Breast epithelium (tissue), 4 donors: Measurements from ENCODE around the gene TPCN2. TPM values are rescaled to one million over a fixed set of nuclear protein-coding genes. Genes with fewer than 3 reads are reported as not detected.

ENCODE experiments used
- DNase-seq, 2 donors: peaks; one replicate each; pipeline ENCODE4 v3.0.0-alpha.2; 2019; ENCODE audit warnings: low spot score in 2 of 2
- H3K27ac ChIP-seq, 2 donors: fragments of 200-600 bp; sonication (generic) in 1 of 2; one replicate each; pipeline ENCODE4 v1.5.1; 2016 to 2019; ENCODE audit warnings: mild to moderate bottlenecking in 1 of 2
- H3K27me3 ChIP-seq, 2 donors: fragments of 200-600 bp; sonication (generic) in 1 of 2; one replicate each; pipeline versions ENCODE4 v1.5.1 to v1.6.0; 2017 to 2019; ENCODE audit warnings: control low read depth in 1 of 2, mild to moderate bottlenecking in 1 of 2
- H3K36me3 ChIP-seq: fragments of 200-600 bp; one replicate; pipeline ENCODE4 v1.5.1; 2019
- H3K4me1 ChIP-seq, 2 donors: fragments of 200-600 bp; sonication (generic); one replicate each; pipeline ENCODE4 v1.5.1; 2016 to 2019; ENCODE audit warnings: control low read depth in 1 of 2
- H3K4me3 ChIP-seq, 3 donors: fragments of 200-600 bp; sonication (generic); 1 replicate in 2 of 3; 2 replicates in 1 of 3; pipeline ENCODE4 v1.5.1; 2016 to 2019; ENCODE audit warnings: mild to moderate bottlenecking in 3 of 3, moderate library complexity in 2 of 3
- H3K9me3 ChIP-seq, 2 donors: fragments of 200-600 bp; sonication (generic) in 1 of 2; one replicate each; pipeline ENCODE4 v1.5.1; 2016 to 2019; ENCODE audit warnings: control low read depth in 1 of 2
- CTCF ChIP-seq, 3 donors: fragments of 450-650 bp; IDR thresholded peaks; one replicate each; pipeline ENCODE4 v1.5.1; 2016 to 2017; ENCODE audit warnings: antibody characterized with exemption in 3 of 3, mild to moderate bottlenecking in 3 of 3, moderate library complexity in 3 of 3
- POLR2A ChIP-seq: fragments of 450-650 bp; IDR thresholded peaks from one replicate; pipeline ENCODE4 v1.6.1; 2016; ENCODE audit warnings: antibody characterized with exemption, mild to moderate bottlenecking, moderate library complexity
- POLR2AphosphoS5 ChIP-seq, 3 donors: sonication (generic); formaldehyde crosslinking; IDR thresholded peaks; one replicate each; pipeline ENCODE4 v1.6.1; 2017; ENCODE audit warnings: antibody characterized with exemption in 3 of 3
- intact Hi-C: fragments of 100-400 bp; cut with DNase I; formaldehyde crosslinking; loops from one replicate; pipeline ENCODE4 v1.15.1; 2023; ENCODE audit warnings: low total_unique reads
- total RNA-seq, 3 donors: library from RNA; depleted of rRNA; stranded (reverse); fragments of >200 nt; gene quantifications; one replicate each; pipeline ENCODE4 v1.1.0, GENCODE V29; 2016

Gene TPCN2
- total RNA-seq, 3 donors from 2014 or later = 13.0 to 18.0 (median 13.8) TPM

DNA sequence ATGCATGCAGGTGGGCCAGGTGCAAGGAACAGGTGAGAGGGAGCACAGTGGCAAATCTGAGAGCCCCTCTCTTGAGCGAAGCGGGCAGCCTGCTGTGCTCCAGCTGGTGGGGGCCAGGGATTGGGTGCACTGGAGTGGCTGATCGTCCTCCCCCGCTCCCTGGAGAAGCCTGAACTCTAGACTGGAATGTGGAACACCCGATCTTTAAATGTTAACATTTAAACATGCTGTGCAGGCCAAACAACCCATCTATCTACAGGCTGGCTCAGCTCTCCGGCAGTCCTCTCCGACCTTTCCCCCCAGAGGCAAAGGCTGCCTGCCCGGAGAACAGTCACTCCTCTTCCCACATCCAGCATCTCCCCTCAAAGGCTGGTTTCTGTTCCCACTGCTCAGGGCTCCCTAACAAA, 40.8 kb upstream of the TPCN2 start:
- DNase-seq = no peak
- Histone ChIP-seq H3K9me3 (no peaks in the 10 kb centered on the region), H3K27ac (peak overlapping the region in 1 of 2 donors; percentile 95), H3K36me3 (no peaks in the 10 kb centered on the region), H3K4me3 (no peak overlapping the region), H3K27me3 (peaks cover 0 to 5% of the 10 kb centered on the region in 2 donors), H3K4me1 (peaks cover 0 to 6% of the 10 kb centered on the region in 2 donors)
- TF ChIP-seq POLR2AphosphoS5 (IDR thresholded peaks at IDR 0.05) (no peak), CTCF (IDR thresholded peaks at IDR 0.05) (no peak), POLR2A (no peak)
- intact Hi-C loops = no loop called here

DNA sequence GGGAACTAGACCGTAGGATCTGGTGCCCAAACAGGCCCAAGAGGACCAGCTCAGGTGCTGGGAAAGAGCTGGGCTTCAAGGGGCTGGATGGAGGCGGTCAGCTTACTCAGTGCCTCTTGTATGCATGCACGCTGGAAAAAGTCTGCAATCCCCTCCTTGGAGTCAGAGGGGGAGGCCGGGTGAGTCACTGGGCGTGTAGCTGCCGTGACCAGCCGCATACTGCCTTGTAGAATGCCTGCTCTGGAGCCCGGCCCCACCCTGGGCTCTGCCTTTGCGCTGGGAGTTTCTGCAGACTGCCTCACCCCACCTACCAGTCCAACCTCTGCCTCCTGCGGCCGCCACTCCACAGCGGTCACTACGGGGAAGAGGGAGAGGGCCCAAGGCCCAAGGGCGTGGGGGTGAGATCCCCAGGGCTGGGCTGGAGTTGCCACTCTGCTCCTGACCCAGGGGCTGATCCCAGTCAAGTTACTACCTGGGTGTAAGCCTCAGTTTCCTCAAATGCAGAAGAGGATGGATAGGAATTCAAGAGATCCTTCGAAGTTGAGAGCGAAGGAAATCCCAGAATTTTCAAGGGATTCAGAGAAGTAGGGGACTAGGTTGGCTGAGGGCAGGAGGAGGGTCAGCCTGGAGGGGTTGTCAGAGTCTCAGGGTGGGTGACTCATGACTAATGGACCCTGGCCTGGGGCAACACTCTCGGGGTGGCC, 39.8 kb upstream of the TPCN2 start:
- intact Hi-C loops = no loop called here
- H3K27me3 ChIP-seq = peaks cover 0 to 12% of the 10 kb centered on the region in 2 donors
- H3K4me1 ChIP-seq = peaks cover 0 to 6% of the 10 kb centered on the region in 2 donors
- H3K27ac ChIP-seq = peak overlapping the region; percentile 10 to 95
- H3K36me3 ChIP-seq = no peaks in the 10 kb centered on the region
- no peak for DNase-seq
- H3K4me3 ChIP-seq = peak overlapping the region in 1 of 3 donors; percentile 70
- TF ChIP-seq POLR2AphosphoS5 (IDR thresholded peaks at IDR 0.05) (peak in 1 of 3 donors; percentile 49), POLR2A (no peak)
- no peaks in the 10 kb centered on the region for H3K9me3 ChIP-seq

- no peaks in the 10 kb centered on the region for H3K9me3 ChIP-seq
- intact Hi-C loops = no loop called here
- H3K27ac ChIP-seq = peak overlapping the region in 1 of 2 donors; percentile 95
- TF ChIP-seq POLR2A (no peak), POLR2AphosphoS5 (IDR thresholded peaks at IDR 0.05) (no peak), CTCF (IDR thresholded peaks at IDR 0.05) (no peak)
- H3K4me3 ChIP-seq = peak overlapping the region in 1 of 3 donors; percentile 70
- no peak for DNase-seq
- peaks cover 0 to 14% of the 10 kb centered on the region in 2 donors for H3K27me3 ChIP-seq
- no peaks in the 10 kb centered on the region for H3K36me3 ChIP-seq
- peaks cover 0 to 7% of the 10 kb centered on the region in 2 donors for H3K4me1 ChIP-seq
These were observed 39.1 kb upstream of the TPCN2 start for GRCh38 chr11:69009441-69010211.

GRCh38 chr11:69010361-69010891, 38.3 kb upstream of the TPCN2 start:
- H3K27me3 ChIP-seq = peaks cover 0 to 14% of the 10 kb centered on the region in 2 donors
- TF ChIP-seq POLR2AphosphoS5 (IDR thresholded peaks at IDR 0.05) (no peak), POLR2A (no peak), CTCF (IDR thresholded peaks at IDR 0.05) (no peak)
- H3K4me3 ChIP-seq = peak overlapping the region; percentile 46 to 70 (median 53)
- H3K9me3 ChIP-seq = no peaks in the 10 kb centered on the region
- H3K27ac ChIP-seq = peak overlapping the region; percentile 42 to 95
- intact Hi-C loops = no loop called here
- H3K4me1 ChIP-seq = peaks cover 0 to 10% of the 10 kb centered on the region in 2 donors
- no peaks in the 10 kb centered on the region for H3K36me3 ChIP-seq
- no peak for DNase-seq

DNA sequence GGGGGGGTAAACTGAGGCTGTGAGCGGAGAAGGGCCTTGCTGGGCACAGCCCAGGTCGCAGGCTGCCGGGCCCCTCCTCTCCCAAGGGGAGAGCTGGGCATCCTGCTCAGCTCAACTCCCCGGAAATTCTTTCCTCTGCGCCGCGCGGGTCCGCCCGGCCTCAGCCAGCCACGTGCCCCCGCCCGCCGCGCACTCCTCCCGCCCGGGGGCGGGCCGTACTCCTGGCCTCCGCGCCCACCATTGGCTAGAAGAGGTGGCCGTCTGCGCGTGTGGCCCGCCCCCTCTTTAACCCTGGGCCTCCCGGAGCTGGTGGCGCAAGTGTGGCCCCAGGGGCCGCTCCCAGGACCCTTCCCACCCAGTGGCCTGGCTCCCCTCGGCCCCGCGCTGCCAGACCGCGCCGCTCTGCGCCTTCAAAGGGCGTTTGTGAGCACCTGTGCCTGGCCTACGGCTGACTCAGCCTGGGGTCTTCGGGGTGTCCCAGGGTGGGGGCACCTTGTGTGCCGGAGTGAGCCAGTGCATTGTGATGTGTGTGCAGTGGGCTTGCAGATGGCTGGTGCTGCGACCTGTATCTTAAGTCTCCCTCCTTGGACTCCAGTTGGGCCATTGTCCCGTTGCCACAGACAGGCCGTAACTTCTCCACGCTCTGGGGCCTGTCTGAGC, 37.6 kb upstream of the TPCN2 start:
- TF ChIP-seq CTCF (IDR thresholded peaks at IDR 0.05) = no peak
- TF ChIP-seq POLR2A = no peak
- no peak for TF ChIP-seq POLR2AphosphoS5 (IDR thresholded peaks at IDR 0.05)
- intact Hi-C loops = no loop called here

More for the DNA sequence above, 37.6 kb upstream of the TPCN2 start:
- no peaks in the 10 kb centered on the region for H3K9me3 ChIP-seq
- H3K4me1 ChIP-seq = peaks cover 0 to 10% of the 10 kb centered on the region in 2 donors
- H3K4me3 ChIP-seq = peak overlapping the region; percentile 46 to 70 (median 53)
- DNase-seq = peak in 1 of 2 donors; percentile 70
- peaks cover 0 to 14% of the 10 kb centered on the region in 2 donors for H3K27me3 ChIP-seq
- H3K27ac ChIP-seq = peak overlapping the region; percentile 42 to 95
- no peaks in the 10 kb centered on the region for H3K36me3 ChIP-seq
